Measurements from ENCODE around the gene TMEM150A. TPM values are rescaled to one million over a fixed set of nuclear protein-coding genes. Genes with fewer than 3 reads are reported as not detected.

The TMEM150A gene
- total and polyA plus RNA-seq, 2 of the 13 experiments (the other 11 are each of a cell fraction or from before 2014, with no cell fraction given) = 30.1 to 70.4 TPM

- TF ChIP-seq ZNF414 (CRISPR knock-in tag; IDR thresholded peaks at IDR 0.05) (peak; percentile 58; the same call in 1 of the 2 replicates), HMGXB3 (CRISPR knock-in tag; IDR thresholded peaks at IDR 0.05; ENCODE audit: borderline replicate concordance) (no peak; the same call in 1 of the 2 replicates), KAT2B (IDR thresholded peaks at IDR 0.05; ENCODE audit: borderline replicate concordance, low read depth, low read length) (no peak), ZNF333 (CRISPR knock-in tag; IDR thresholded peaks at IDR 0.05; ENCODE audit: borderline replicate concordance) (no peak), ZEB1 (IDR thresholded peaks at IDR 0.05; ENCODE audit: insufficient replicate concordance, low read depth) (no peak), ISL2 (CRISPR knock-in tag; IDR thresholded peaks at IDR 0.05) (peak; percentile 93), EHMT2 (IDR thresholded peaks at IDR 0.05; ENCODE audit: borderline replicate concordance, low read depth, low read length) (no peak), PRMT3 (CRISPR knock-in tag; IDR thresholded peaks at IDR 0.05; ENCODE audit: borderline replicate concordance, low read depth) (peak; percentile 88; the same call in 1 of the 2 replicates), ZNF329 (CRISPR knock-in tag; IDR thresholded peaks at IDR 0.05; ENCODE audit: low read depth) (peak; percentile 55; the same call in 1 of the 2 replicates), ATF6 (CRISPR knock-in tag; conservative IDR thresholded peaks at IDR 0.05) (0 out of 2 replicates have a peak, but pooled peaks have one; percentile 34), ZNF143 (CRISPR knock-in tag; IDR thresholded peaks at IDR 0.05) (no peak; the same call in 1 of the 2 replicates), ZSCAN25 (CRISPR knock-in tag; IDR thresholded peaks at IDR 0.05) (peak; percentile 98), PREB (CRISPR knock-in tag; IDR thresholded peaks at IDR 0.05) (no peak), MTF2 (CRISPR knock-in tag; IDR thresholded peaks at IDR 0.05; ENCODE audit: borderline replicate concordance) (peak; percentile 92), ZNF775 (CRISPR knock-in tag; IDR thresholded peaks at IDR 0.05; ENCODE audit: borderline replicate concordance) (no peak), ZNF224 (CRISPR knock-in tag; IDR thresholded peaks at IDR 0.05) (peak; percentile 75; the same call in 1 of the 2 replicates), MXD1 (CRISPR knock-in tag; IDR thresholded peaks at IDR 0.05) (peak; percentile 95), SNAPC5 (CRISPR knock-in tag; IDR thresholded peaks at IDR 0.05; ENCODE audit: borderline replicate concordance) (no peak)
These were observed 18.1 kb downstream of the TMEM150A start, which contains the start of gene VAMP5 (continued) for GRCh38 chr2:85584354-85584856.
